Left renal cortex interstitium (tissue), 4 donors: Measurements from ENCODE around the gene P2RX6. TPM values are rescaled to one million over a fixed set of nuclear protein-coding genes. Genes with fewer than 3 reads are reported as not detected.

Source experiments
- DNase-seq, 4 donors: peaks; one replicate each; pipeline ENCODE4 v3.0.0-alpha.2; 2013; ENCODE audit warnings: low read depth in 4 of 4, low spot score in 2 of 4, missing footprints in 1 of 4
- polyA plus RNA-seq, 4 donors: library from polyadenylated mRNA; unstranded; fragments of 120-200 nt; gene quantifications; one replicate each; pipeline ENCODE4 v1.2.1, GENCODE V29; 2013; ENCODE audit not compliant: insufficient read length in 4 of 4

The P2RX6 gene
- polyA plus RNA-seq, 4 donors, result 0.92 to 2.3 (median 1.8) TPM

DNA sequence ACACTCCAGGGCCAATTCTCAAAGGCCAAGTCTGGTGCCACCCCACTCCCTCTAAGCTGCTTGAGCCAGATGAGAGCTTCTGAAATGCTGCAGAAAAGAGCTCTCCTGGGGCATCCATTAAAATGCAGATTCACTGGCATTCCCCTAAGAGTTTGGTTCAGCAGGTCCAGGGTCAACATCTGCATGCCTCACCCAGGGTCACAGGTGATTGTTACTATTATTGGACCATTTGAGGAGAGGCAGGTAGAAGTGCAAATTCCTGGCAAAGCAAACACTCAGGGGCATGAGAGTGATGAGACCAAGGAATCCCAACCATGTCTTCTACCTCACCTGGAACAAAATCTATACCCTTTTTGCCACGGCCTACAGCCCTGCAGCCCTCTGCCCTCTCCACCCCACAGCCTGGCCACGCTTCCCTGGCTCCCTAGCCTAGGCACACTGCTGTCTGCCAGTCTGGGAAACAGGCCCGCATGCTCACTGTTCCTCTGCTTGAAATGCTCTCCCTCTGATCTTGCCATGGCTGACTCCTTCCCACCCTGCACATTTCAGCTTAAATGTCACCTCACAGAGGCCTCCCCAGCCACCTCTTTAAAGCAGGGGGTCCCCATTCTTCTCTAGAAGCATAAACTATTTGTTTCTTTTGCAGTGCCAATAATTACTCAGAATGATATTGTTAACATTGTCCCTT lies 4.4 kb upstream of the P2RX6 start:
- DNase-seq, result no peak

DNA sequence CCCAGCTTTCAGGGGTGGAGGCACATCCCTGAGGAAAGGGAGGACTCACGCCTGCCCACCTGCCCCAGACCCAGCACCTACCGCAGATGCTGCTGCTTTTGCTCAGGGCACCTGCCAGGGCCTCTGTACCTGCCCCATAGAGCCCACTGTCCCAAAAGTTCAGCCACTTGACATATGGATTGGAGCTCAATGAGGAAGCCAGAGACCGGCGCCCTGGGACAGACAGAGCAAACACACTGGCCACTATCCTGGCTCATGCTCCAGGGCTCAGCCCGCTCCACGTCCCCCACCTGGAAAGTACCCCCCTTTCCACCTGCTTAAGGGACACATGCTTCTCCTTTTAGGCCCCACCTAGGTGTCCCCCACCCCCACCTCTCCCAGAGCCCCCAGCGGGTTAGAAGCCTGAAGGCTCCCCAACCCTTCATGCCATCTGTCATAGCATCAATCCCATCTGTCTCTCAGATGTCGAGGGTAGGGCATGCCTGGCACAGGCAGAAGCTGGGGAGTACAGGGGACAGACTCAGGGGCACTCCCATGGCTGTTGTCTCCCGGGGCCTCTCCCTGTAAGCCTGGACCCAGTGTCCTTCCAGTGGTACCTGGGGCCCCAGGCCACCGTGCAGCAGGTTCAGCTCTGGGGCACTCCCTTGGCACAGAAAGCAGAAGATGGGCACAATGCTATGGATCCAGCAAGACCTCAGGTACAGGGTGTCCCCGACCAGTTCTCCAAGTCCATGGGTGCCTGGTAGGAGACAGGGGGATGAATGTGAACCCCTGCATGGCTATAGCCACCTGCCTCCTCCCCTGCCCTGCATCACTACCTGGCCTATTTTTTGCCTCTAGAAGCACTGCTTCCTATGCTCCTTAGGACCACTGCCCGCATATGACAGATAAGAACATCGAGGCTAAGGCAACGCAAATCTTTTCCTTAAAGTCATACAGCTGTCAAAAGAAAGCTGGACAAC lies 2.2 kb upstream of the P2RX6 start:
- DNase-seq, result no peak

DNA sequence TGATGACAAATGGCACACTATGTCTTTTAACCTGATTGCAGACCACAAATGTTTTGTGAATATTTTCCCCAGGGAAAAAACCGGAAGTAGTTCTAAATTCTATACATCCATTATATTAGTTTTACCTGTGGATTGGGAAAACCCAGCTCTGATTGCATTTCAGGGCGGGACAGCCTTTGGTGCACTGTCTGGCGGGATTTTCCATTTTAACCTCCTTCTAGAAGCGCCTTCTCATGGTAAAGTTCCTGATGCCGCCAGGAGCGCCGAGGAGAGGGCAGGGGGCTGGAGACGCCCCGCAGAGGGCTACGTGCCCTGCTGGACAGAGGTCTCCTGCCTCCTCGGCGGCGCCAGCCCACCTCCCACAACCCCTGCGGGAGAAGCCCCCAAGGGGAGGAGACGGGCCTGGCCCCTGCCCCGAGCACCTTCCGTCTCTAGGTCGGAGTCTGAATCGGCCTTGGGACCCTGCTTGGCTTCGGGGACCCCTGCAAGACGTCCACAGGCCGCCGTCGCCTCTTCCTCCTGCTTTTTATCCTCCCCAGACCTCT lies 1.2 kb upstream of the P2RX6 start:
- no peak for DNase-seq

DNA sequence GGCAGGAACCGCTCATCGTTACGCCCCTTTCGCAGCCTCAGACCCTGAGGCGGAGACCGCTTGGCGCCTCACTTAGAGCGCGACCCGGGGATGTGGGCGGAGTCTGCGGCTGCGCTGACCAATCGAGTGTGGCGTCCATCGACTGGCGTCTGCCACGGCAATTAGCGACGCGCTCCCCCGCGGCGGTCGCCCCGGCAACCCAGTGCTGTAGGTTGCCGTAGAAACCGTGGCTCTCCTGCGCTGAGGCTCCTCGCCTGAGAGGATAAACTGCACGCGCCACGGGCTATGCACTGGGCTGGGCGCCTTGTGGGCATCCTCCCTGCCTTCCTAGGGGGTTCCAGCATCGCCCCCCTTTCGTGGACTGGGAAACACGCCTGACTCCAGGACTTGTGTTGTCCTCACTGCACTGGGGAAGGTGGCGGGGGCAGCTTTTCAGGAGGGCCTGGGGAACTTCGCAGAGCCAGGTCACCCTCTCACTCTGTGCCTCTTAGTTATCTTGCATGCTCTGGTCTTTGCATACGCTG lies 701 bp upstream of the P2RX6 start:
- DNase-seq, result peak; percentile 79 to 91 (median 87)

DNA sequence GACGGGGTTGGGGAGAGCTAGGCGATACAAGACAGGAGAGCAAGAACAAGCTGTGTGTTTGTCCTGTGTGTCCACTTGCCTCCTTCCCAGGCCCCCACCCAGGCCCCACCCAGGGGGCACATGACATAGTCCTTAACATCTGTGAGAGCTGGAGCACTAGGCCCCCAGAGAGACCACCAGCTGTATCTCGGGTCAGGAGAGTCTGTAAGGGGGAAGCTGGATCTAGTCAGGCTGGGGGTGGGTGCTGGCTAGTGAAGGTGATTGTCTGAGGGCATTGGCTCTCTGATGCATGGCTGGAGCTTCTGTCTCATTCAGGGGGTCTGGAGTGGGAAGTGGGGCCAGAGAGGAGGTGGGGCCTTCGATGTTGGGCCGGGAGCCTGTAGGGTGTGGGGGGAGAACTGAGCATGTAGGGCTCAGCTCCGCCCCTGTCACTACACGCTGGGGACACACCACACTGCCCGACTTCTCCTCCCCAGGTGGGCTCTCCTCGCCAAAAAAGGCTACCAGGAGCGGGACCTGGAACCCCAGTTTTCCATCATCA lies 571 bp downstream of the P2RX6 start:
- DNase-seq, result no peak

DNA sequence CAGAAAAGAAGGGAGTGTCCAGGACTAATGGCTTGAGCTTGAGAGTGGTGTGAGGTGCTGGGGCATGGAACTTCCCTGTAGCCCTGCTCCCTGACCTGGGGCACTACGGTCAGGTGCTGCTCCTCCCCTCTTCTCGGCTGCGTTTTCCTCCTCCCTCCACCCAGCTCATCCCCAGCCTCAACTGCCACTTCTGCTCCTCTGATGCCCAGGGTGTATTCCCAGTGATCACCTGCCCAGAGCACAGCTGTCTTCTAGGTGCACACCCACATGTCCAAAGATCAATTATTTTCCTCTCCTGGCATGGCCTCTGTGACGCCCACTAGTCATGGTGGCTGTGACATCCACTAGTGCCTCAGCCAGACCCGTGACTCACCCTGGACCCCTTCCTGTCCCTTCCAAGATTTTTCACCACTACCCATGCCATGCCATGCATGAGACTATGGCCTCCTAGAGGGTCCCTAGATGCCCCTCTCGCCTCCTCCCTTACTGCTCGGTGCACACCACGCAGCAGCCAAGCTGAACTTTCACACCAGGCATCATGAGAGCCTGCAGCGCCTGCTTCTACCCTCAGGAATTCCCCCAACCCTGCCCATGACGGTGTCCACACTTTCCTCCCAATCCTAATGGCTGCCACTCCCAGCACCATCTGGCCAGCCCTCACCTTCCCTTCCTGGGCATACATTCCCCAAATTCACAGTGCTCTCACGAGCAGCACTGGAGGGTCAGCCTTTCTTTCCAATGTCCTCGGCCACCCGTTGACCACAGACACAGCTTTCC lies 1.9 kb downstream of the P2RX6 start:
- no peak for DNase-seq

DNA sequence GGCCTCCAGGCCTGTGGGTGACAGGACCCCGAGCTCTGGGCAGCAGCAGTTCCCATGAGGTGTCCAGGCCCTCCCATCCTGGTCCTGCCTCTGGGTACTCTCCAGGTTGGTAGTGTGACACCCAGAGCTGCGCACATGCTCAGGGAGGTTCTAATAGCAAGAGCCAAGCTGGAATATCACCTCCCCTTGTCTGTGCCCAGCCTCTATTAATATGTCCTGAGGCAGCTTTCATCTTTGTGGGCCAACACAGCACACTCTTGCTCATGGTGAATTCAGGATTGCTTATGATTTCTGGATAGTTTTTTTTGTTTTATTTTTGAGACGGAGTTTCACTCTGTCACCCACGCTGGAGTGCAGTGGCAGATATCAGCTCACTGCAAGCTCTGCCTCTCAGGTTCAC lies 3.3 kb downstream of the P2RX6 start:
- no peak for DNase-seq

DNA sequence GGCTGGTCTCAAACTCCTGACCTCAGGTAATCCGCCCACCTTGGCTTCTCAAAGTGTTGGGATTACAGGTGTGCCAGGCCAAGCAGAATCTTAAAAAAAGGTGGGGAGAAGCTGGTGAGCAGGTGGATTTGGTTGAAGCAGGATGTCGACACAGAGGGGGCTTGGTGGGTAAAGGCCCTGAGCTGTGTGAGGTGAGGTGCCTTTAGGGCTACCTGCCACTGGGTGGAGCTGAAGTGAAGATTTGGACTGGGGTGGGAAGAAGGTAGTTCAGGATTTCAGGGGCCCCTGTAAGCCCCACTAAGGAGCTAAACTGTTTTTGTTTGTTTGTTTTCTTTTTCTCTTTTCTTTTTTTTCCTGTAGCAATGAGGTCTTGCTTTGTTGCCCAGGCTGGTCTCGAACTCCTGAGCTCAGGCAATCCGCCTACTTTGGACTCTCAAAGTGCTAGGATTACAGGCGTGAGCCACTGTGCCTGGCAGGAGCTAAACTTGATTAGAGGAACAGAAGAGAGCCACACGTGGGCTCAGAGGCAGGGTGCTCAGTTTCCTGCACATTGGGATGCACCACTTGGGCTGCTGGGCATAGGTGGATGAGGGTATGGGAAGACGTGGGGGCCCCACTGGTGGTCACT lies 6.0 kb downstream of the P2RX6 start:
- DNase-seq, result no peak

DNA sequence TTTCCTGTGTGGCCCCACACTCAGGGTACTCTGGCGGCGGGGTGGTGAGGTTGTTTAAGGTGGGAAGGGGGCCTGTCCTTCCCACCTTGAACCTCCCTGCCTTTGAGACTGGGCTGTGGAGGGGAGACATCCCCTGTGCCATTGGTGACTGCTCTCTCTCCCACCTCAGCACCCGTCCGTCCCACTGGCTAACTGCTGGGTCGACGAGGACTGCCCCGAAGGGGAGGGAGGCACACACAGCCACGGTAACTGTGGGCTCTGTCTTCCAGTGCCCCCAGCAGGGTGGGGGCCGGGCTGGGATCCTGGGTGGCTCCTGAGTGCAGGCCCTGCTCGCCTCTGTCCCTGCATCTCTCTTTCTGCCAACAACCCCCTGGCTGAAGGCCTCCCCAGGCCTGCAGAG lies 7.5 kb downstream of the P2RX6 start:
- DNase-seq, result no peak

DNA sequence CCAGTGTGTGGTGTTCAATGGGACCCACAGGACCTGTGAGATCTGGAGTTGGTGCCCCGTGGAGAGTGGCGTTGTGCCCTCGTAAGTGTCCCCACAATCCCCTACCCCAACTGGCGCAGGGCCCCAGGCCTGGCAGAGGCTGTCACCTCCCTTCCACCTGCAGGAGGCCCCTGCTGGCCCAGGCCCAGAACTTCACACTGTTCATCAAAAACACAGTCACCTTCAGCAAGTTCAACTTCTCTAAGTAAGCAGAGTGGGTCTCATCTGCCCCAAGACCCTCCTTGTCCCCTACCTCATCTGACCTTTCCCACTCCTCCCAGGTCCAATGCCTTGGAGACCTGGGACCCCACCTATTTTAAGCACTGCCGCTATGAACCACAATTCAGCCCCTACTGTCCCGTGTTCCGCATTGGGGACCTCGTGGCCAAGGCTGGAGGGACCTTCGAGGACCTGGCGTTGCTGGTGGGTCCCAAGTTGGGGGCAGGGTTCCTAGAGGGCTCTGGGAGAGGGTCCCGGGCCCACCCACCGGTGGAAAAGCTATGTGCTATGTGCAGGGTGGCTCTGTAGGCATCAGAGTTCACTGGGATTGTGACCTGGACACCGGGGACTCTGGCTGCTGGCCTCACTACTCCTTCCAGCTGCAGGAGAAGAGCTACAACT lies 8.1 kb downstream of the P2RX6 start:
- DNase-seq, result no peak

DNA sequence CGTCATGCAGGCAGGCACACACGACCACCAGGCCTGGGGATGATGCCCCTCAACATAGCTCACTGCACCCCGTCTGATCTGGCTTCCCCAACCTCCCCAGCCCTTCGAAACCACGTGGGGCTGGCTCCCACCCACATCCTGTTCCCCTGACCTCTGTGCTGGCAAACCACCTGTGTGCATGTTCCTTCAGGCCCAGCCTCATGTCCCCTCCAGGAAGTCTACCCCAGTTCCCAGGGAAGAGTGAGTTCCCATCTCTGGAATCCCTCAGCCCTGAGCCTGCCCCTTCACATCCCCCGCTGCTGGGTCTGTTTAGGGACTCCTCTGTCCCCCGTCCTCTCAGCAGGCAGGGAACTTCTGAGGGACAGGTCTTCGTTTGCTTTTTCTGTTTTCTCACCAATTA lies 10.3 kb downstream of the P2RX6 start:
- no peak for DNase-seq

DNA sequence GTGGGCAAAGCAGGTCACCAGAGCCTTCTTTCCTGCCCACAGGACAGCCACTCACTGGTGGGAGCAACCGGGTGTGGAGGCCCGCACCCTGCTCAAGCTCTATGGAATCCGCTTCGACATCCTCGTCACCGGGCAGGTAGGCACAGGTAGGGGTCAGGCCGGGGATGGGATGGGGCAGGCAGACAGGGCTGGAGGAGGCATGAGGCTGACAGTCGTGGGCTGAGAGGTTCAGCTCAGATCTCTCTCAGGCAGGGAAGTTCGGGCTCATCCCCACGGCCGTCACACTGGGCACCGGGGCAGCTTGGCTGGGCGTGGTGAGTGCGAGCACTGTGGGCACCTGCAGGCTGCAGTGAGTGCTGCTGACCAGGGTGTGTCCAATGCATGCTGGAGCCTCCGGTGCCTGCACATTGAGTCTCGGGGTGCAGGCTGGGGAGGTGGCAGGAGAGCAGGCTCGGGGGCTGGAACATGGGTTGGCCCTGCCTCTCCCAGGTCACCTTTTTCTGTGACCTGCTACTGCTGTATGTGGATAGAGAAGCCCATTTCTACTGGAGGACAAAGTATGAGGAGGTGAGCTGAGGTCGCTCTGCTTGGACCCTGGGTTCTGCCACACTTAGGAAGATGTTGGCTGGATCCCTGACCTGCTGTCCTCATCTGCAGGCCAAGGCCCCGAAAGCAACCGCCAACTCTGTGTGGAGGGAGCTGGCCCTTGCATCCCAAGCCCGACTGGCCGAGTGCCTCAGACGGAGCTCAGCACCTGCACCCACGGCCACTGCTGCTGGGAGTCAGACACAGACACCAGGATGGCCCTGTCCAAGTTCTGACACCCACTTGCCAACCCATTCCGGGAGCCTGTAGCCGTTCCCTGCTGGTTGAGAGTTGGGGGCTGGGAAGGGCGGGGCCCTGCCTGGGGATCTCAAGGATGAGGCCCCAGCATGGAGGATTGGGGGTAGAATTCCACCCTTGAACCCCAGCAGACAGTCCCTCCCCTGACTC lies 11.1 kb downstream of the P2RX6 start:
- no peak for DNase-seq

DNA sequence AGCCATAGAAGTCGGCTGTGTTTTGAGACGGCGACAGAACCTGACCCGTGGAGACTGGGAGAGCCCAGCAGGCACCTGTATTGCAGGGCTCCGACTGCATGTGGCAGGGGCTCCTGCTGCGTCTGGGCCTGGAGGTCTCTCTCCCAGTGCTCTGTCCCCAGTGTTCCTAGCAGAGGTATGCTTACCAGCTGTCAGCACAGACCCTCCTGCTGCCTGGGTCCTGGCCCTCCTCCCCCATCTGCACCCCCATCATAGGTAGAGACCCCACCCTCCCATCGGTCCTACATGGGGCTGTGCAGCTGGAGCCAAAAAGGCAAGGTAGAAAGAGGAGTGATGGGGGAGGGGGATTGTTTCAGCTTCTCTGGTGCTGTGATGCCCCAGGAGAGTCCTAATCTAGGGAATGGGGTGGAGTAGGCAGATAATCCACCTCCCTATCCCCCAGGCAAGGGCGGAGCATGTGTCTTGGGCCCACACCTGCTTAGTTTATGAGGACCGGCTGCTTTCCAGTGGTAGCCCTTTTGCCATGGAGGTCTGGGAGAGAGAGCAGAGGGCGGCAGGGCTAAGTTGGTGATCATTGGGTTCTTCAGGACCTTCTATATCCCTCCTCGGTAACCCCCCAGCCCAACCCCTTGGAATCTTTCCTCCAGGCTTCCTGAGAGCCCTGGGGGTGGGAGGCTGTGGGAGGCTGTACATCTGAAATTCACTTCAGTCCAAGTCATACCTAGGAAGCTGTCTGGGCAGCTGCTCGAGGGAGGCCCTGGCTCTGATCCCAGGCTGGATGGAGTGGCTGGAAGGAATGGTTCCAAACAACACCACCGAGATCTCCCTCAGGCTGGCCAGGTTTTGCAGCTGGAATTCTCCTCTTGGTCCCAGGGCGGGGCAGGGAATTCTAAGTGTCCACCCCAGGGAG lies 12.1 kb downstream of the P2RX6 start:
- DNase-seq, result no peak

DNA sequence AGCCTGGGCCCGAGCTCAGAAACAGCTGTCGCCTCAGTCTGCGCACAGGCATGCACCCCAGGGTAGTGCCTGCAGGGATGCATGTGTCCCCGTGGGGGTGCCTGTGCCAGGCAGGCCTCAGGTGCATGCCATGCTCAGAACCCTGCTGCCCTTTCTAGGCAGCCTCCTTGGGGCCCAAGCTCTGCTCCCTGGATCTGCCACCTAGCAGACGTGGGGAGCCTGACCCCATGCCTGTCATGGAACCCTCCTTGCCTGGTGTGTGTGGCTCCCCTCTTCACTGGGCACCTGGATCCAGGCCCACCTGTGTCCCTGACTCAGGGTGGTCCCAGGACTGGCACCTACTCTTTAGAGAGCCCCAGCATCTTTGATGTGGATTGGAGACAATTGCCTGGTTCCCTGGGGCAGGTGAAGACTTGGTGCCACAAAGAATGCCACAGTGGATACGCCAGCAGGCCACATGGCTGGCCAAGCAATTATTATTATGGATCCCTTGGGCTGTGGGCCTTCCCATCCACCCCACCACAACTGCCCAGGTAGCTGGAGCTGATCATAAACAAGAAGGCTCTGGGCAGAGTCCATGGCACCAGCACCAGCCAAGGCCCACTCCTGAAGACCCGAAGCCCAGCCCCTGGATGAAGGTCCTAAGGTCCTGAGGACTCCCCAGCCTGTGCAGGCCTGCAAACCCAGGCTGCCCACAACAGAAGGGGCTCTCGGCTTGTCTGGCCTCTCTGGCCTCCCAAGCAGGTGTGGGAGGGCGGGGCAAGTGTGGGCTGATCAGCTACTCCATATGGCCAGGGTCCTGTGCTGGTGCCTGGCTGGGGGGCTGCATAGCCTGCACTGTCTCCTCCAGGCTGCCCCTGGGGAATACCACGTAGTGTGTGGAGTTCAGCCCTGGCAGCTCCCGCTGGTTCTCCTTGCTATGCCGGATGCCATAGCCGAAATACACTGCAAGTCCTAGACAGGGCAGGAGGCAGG lies 13.6 kb downstream of the P2RX6 start:
- DNase-seq, result no peak

DNA sequence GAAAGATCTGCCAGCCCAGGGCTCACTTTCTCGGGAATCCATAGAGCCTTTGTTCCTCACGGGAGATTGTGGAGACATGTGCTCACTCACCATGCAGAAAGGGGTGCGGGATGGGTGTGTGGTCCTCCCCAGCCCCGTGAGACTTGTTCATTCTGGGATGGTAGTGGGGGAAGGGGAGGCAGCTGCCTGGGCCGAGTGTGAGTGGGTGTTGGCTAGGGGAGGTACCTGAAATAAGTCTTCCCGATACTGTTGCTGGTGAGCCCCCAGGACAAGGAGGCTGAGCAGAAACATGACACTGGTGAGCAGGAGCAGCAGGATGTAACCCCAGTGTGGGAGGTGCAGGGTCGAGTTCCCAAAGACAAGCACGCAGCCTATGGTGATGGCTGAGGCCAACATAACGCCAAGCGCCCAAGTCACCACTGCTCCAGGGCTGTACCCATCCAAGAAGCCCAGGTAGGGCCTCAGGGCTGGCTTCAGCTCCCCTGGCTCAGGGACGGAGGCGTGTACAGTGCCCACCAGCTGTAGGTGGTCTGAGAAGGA lies 14.6 kb downstream of the P2RX6 start:
- no peak for DNase-seq

DNA sequence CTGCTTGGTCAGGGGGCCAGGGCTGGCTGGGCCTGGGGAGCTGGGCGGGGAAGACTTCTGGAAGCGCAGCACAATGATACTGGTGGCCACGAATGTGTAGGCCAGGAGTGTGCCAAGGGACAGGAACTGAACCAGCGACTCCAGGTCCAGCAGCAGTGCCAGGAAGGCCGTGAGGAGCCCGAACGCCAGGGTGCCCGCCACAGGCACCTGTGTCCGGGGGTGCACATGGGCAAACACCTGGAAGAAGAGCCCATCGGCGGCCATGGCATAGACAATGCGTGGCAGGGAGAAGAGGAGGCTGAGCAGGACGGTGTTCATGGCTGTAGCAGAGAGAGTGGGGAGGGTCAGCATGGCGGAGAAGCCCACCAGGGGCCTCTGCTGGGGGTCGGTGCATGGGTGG lies 15.1 kb downstream of the P2RX6 start:
- no peak for DNase-seq
